Suprapubic skin (tissue), 4 donors: ENCODE results near the gene ME3.

ENCODE experiments used
- EP300 ChIP-seq: sonication (generic); formaldehyde crosslinking; IDR thresholded peaks from one replicate; pipeline ENCODE4 v1.6.1; 2017; ENCODE audit warnings: antibody characterized with exemption
- POLR2A ChIP-seq, 2 donors: fragments of 450-650 bp; IDR thresholded peaks; one replicate each; pipeline ENCODE4 v1.6.1; 2017; ENCODE audit warnings: antibody characterized with exemption in 2 of 2, mild to moderate bottlenecking in 2 of 2, moderate library complexity in 2 of 2
- POLR2AphosphoS5 ChIP-seq, 3 donors: sonication (generic); formaldehyde crosslinking; IDR thresholded peaks; one replicate each; pipeline ENCODE4 v1.6.1; 2017; ENCODE audit warnings: antibody characterized with exemption in 3 of 3
- TF ChIP-seq, protein P1 (sequence below), 2 donors: fragments of 200-600 bp in 1 of 2; fragments of 450-650 bp in 1 of 2; sonication (generic) in 1 of 2; IDR thresholded peaks; one replicate each; pipeline ENCODE4 v1.5.1; 2016 to 2019; ENCODE audit warnings: antibody characterized with exemption in 2 of 2, mild to moderate bottlenecking in 1 of 2, moderate library complexity in 1 of 2

GRCh38 chr11:86676010-86676409 is 3.6 kb upstream of the ME3 start:
- TF ChIP-seq, protein P1, sequence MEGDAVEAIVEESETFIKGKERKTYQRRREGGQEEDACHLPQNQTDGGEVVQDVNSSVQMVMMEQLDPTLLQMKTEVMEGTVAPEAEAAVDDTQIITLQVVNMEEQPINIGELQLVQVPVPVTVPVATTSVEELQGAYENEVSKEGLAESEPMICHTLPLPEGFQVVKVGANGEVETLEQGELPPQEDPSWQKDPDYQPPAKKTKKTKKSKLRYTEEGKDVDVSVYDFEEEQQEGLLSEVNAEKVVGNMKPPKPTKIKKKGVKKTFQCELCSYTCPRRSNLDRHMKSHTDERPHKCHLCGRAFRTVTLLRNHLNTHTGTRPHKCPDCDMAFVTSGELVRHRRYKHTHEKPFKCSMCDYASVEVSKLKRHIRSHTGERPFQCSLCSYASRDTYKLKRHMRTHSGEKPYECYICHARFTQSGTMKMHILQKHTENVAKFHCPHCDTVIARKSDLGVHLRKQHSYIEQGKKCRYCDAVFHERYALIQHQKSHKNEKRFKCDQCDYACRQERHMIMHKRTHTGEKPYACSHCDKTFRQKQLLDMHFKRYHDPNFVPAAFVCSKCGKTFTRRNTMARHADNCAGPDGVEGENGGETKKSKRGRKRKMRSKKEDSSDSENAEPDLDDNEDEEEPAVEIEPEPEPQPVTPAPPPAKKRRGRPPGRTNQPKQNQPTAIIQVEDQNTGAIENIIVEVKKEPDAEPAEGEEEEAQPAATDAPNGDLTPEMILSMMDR (IDR thresholded peaks at IDR 0.05) = no peak
- TF ChIP-seq POLR2A (IDR thresholded peaks at IDR 0.05) (no peak), POLR2AphosphoS5 (IDR thresholded peaks at IDR 0.05) (no peak), EP300 (no peak)
